HepG2 (cell line): ENCODE measurements around the gene COL18A1. TPM values are rescaled to one million over a fixed set of nuclear protein-coding genes. Genes with fewer than 3 reads are reported as not detected.

Experiments used
- ATF1 ChIP-seq: IDR thresholded peaks from 2 replicates; pipeline ENCODE4 v1.6.1; 2016; ENCODE audit warnings: mild to moderate bottlenecking, control low read depth
- BRD4 ChIP-seq: sonication (generic); formaldehyde crosslinking; IDR thresholded peaks from 2 replicates; pipeline ENCODE4 v1.4.0; 2020; ENCODE audit warnings: missing genetic modification reagents
- CENPX ChIP-seq: sonication (generic); formaldehyde crosslinking; IDR thresholded peaks from 2 replicates; pipeline ENCODE4 v1.9.0; 2021; ENCODE audit warnings: mild to moderate bottlenecking, missing genetic modification reagents, moderate library complexity
- CHD2 ChIP-seq: IDR thresholded peaks from 2 replicates; pipeline ENCODE4 v1.6.1; 2011; ENCODE audit warnings: low read depth, low read length, improper control_type of control experiment
- EP300 ChIP-seq, 3 experiments: sonication (generic) in 1 of 3; formaldehyde crosslinking in 1 of 3; IDR thresholded peaks; 2 replicates each; pipeline versions ENCODE4 v1.5.1 to v1.6.1; 2011 to 2020; ENCODE audit warnings: low read depth in 2 of 3, low read length in 2 of 3, borderline replicate concordance in 1 of 3, improper control_type of control experiment in 1 of 3, mild to moderate bottlenecking in 1 of 3, missing genetic modification reagents in 1 of 3, moderate library complexity in 1 of 3
- IKZF5 ChIP-seq: IDR thresholded peaks from 2 replicates; pipeline ENCODE4 v1.6.1; 2018; ENCODE audit warnings: missing genetic modification reagents, mild to moderate bottlenecking, missing compliant biosample characterization
- KAT2B ChIP-seq: fragments of 150-350 bp; IDR thresholded peaks from 2 replicates; pipeline ENCODE4 v1.6.1; 2014; ENCODE audit warnings: low read depth, low read length, borderline replicate concordance
- MATR3 ChIP-seq: sonication (generic); formaldehyde crosslinking; IDR thresholded peaks from 2 replicates; pipeline ENCODE4 v1.4.0; 2020; ENCODE audit warnings: missing genetic modification reagents
- MEIS1 ChIP-seq: sonication (generic); formaldehyde crosslinking; IDR thresholded peaks from 2 replicates; pipeline ENCODE4 v1.9.0; 2021; ENCODE audit warnings: mild to moderate bottlenecking, missing genetic modification reagents, moderate library complexity, borderline replicate concordance
- POLR2AphosphoS5 ChIP-seq: IDR thresholded peaks from 2 replicates; pipeline ENCODE4 v1.6.1; 2012; ENCODE audit warnings: low read depth, low read length
- SIX4 ChIP-seq: sonication (generic); formaldehyde crosslinking; IDR thresholded peaks from 2 replicates; pipeline ENCODE4 v1.4.0; 2020; ENCODE audit warnings: missing genetic modification reagents
- SP2 ChIP-seq: sonication (generic); formaldehyde crosslinking; IDR thresholded peaks from 2 replicates; pipeline ENCODE4 v1.5.1; 2020; ENCODE audit warnings: mild to moderate bottlenecking, missing genetic modification reagents
- SSRP1 ChIP-seq: IDR thresholded peaks from 2 replicates; pipeline ENCODE4 v1.6.1; 2016; ENCODE audit warnings: control low read depth
- TBX3 ChIP-seq: fragments of 450-650 bp; IDR thresholded peaks from 2 replicates; pipeline ENCODE4 v1.6.1; 2017; ENCODE audit warnings: antibody characterized with exemption, mild to moderate bottlenecking, inconsistent platforms, borderline replicate concordance
- TCF7 ChIP-seq: sonication (generic); IDR thresholded peaks from 2 replicates; pipeline ENCODE4 v1.6.1; 2016; ENCODE audit warnings: antibody characterized with exemption, low read depth
- TP53 ChIP-seq: sonication (generic); formaldehyde crosslinking; conservative IDR thresholded peaks from 2 replicates; pipeline ENCODE4 v1.4.0; 2020; ENCODE audit warnings: missing genetic modification reagents
- ZFP36 ChIP-seq: fragments of 150-350 bp; IDR thresholded peaks from 2 replicates; pipeline ENCODE4 v1.6.1; 2018; ENCODE audit warnings: borderline replicate concordance, low read length, low read depth; ENCODE audit not compliant: partially characterized antibody
- ZFP90 ChIP-seq: sonication (generic); formaldehyde crosslinking; IDR thresholded peaks from 2 replicates; pipeline ENCODE4 v1.8.0; 2022; ENCODE audit warnings: missing genetic modification reagents, mild to moderate bottlenecking, inconsistent platforms, borderline replicate concordance
- ZFP91 ChIP-seq: sonication (generic); formaldehyde crosslinking; IDR thresholded peaks from 2 replicates; pipeline ENCODE4 v1.9.0; 2022; ENCODE audit warnings: missing genetic modification reagents, mild to moderate bottlenecking, borderline replicate concordance
- ZNF207 ChIP-seq: fragments of 450-650 bp; IDR thresholded peaks from 2 replicates; pipeline ENCODE4 v1.6.1; 2016; ENCODE audit warnings: antibody characterized with exemption, borderline replicate concordance
- ZNF567 ChIP-seq: sonication (generic); formaldehyde crosslinking; IDR thresholded peaks from 2 replicates; pipeline ENCODE4 v1.8.1; 2023; ENCODE audit warnings: mild to moderate bottlenecking, missing genetic modification reagents, borderline replicate concordance
- polyA plus RNA-seq, 8 experiments: library from polyadenylated mRNA; depleted of rRNA in 3 of 8; stranded (reverse) in 7 of 8; unstranded in 1 of 8; fragments of >200 nt; fragmentation: Illumina TruSeq in 4 of 8; extraction: Trizol in 4 of 8; gene quantifications; 2 replicates each; pipeline versions ENCODE4 v1.2.1 to v1.2.3, GENCODE V29; 2011 to 2016; ENCODE audit warnings: low read depth in 4 of 8, missing spikeins in 1 of 8, mixed read lengths in 1 of 8; ENCODE audit not compliant: insufficient read depth in 1 of 8
- total RNA-seq, 5 experiments: library from RNA; depleted of rRNA; stranded (reverse); fragments of >200 nt; fragmentation: Illumina TruSeq; extraction: Trizol; gene quantifications; 2 replicates each; pipeline ENCODE4 v1.2.3, GENCODE V29; 2016; ENCODE audit warnings: low read depth in 1 of 5
- TF ChIP-seq, protein P1 (sequence below): sonication (generic); formaldehyde crosslinking; IDR thresholded peaks from 2 replicates; pipeline ENCODE4 v1.5.0; 2020; ENCODE audit warnings: missing genetic modification reagents, mild to moderate bottlenecking, borderline replicate concordance
- TF ChIP-seq, protein P2 (sequence below): sonication (generic); formaldehyde crosslinking; IDR thresholded peaks from 2 replicates; pipeline ENCODE4 v1.4.0; 2020; ENCODE audit warnings: missing genetic modification reagents
- TF ChIP-seq, protein P3 (sequence below): sonication (generic); formaldehyde crosslinking; IDR thresholded peaks from 2 replicates; pipeline ENCODE4 v1.4.0; 2020; ENCODE audit warnings: missing genetic modification reagents, low read depth, mild to moderate bottlenecking, borderline replicate concordance

The COL18A1 gene
- total and polyA plus RNA-seq, 2 of the 13 experiments (the other 11 are each of a cell fraction or from before 2014, with no cell fraction given) = 79.0 to 102 TPM

- TF ChIP-seq, protein P1, sequence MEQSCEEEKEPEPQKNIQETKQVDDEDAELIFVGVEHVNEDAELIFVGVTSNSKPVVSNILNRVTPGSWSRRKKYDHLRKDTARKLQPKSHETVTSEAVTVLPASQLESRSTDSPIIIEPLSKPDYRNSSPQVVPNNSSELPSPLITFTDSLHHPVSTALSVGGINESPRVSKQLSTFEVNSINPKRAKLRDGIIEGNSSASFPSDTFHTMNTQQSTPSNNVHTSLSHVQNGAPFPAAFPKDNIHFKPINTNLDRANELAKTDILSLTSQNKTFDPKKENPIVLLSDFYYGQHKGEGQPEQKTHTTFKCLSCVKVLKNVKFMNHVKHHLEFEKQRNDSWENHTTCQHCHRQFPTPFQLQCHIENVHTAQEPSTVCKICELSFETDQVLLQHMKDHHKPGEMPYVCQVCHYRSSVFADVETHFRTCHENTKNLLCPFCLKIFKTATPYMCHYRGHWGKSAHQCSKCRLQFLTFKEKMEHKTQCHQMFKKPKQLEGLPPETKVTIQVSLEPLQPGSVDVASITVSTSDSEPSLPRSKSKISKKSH (CRISPR knock-in tag) = no peak
- TF ChIP-seq, protein P2, sequence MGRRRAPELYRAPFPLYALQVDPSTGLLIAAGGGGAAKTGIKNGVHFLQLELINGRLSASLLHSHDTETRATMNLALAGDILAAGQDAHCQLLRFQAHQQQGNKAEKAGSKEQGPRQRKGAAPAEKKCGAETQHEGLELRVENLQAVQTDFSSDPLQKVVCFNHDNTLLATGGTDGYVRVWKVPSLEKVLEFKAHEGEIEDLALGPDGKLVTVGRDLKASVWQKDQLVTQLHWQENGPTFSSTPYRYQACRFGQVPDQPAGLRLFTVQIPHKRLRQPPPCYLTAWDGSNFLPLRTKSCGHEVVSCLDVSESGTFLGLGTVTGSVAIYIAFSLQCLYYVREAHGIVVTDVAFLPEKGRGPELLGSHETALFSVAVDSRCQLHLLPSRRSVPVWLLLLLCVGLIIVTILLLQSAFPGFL (CRISPR knock-in tag) = no peak
- no peak for TF ChIP-seq ZFP91 (CRISPR knock-in tag)
- TF ChIP-seq SSRP1 (CRISPR knock-in tag) = no peak
- TF ChIP-seq ZFP90 (CRISPR knock-in tag) = no peak
- TF ChIP-seq SIX4 = no peak
- no peak for TF ChIP-seq MATR3
- no peak for TF ChIP-seq MEIS1 (CRISPR knock-in tag)
- TF ChIP-seq CHD2 = no peak
- no peak for TF ChIP-seq KAT2B
- TF ChIP-seq ATF1 (CRISPR knock-in tag) = no peak
- no peak for TF ChIP-seq TP53 (CRISPR knock-in tag)
- no peak for TF ChIP-seq CENPX (CRISPR knock-in tag)
- no peak for TF ChIP-seq POLR2AphosphoS5
- peak; percentile 66 to 68; a peak in 3 of 4 replicates for TF ChIP-seq EP300 (IDR thresholded peaks at IDR 0.05; ENCODE audit: low read depth in 2 of 2, low read length in 2 of 2)
- peak; percentile 44; the same call in 1 of the 2 replicates for TF ChIP-seq EP300 (CRISPR knock-in tag; IDR thresholded peaks at IDR 0.05; ENCODE audit: borderline replicate concordance)
- no peak for TF ChIP-seq SP2 (CRISPR knock-in tag)
- TF ChIP-seq ZNF567 (CRISPR knock-in tag) = no peak
- 0 out of 2 replicates have a peak, but pooled peaks have one; percentile 30 for TF ChIP-seq IKZF5
- TF ChIP-seq TCF7 = peak; percentile 71
- no peak for TF ChIP-seq TBX3
- TF ChIP-seq ZNF207 = no peak
- TF ChIP-seq BRD4 (CRISPR knock-in tag) = no peak
- TF ChIP-seq, protein P3, sequence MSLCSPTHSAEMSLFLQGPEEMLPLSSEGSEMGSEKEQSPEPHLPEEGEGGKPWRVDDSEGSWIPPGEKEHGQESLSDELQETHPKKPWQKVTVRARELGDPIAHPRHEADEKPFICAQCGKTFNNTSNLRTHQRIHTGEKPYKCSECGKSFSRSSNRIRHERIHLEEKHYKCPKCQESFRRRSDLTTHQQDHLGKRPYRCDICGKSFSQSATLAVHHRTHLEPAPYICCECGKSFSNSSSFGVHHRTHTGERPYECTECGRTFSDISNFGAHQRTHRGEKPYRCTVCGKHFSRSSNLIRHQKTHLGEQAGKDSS (CRISPR knock-in tag) = 0 out of 2 replicates have a peak, but pooled peaks have one; percentile 58
- TF ChIP-seq ZFP36 = no peak
Observed at GRCh38 chr21:45356653-45357435, 48.1 kb upstream of the COL18A1 start (continued).
